DND-41 (cell line): ENCODE measurements around the gene NAPEPLD.

ENCODE experiments used
- CTCF ChIP-seq: IDR thresholded peaks from 2 replicates; pipeline ENCODE4 v1.5.1; 2012; ENCODE audit warnings: borderline replicate concordance, low read length, moderate library complexity, mild to moderate bottlenecking; ENCODE audit not compliant: poor library complexity, severe bottlenecking; ENCODE audit errors: extremely low read depth
- EZH2 ChIP-seq: IDR thresholded peaks from 3 replicates; pipeline ENCODE4 v1.6.1; 2012; ENCODE audit warnings: borderline replicate concordance, low read depth, mild to moderate bottlenecking, moderate library complexity, low read length, inconsistent platforms; ENCODE audit not compliant: severe bottlenecking

GRCh38 chr7:103150192-103150591 lies 1.3 kb upstream of the NAPEPLD start:
- no peak for TF ChIP-seq CTCF
- TF ChIP-seq EZH2, result no peak
